DND-41 (cell line): ENCODE measurements around the gene RBBP6.
"Not testable (repeated sequence)": the region's sequence is repeated elsewhere in the genome, so short reads cannot be mapped to it uniquely, and the experiment has no call there.

Experiments used
- ATAC-seq: fragments of 200-7000 bp; cut with Tn5 transposase; 3 replicates; pipeline ENCODE4 v1.9.1; 2021; ENCODE audit warnings: low read depth; ENCODE audit not compliant: insufficient read depth
- DNase-seq: peaks from one replicate; pipeline ENCODE4 v3.0.0-alpha.2; 2020
- H2AFZ ChIP-seq: 2 replicates; pipeline ENCODE4 v1.6.0; 2012; ENCODE audit warnings: low read depth, low read length
- H3K27ac ChIP-seq: 2 replicates; pipeline ENCODE4 v1.5.1; 2012; ENCODE audit warnings: low read length, inconsistent platforms
- H3K27me3 ChIP-seq: fragments of 200-600 bp; sonication (generic); 2 replicates; pipeline ENCODE4 v1.6.0; 2012; ENCODE audit warnings: low read length, mild to moderate bottlenecking, inconsistent platforms; ENCODE audit not compliant: insufficient read depth, poor library complexity
- H3K36me3 ChIP-seq: 2 replicates; pipeline ENCODE4 v1.5.1; 2012; ENCODE audit warnings: low read length, inconsistent platforms; ENCODE audit not compliant: insufficient read depth
- H3K4me1 ChIP-seq: 2 replicates; pipeline ENCODE4 v1.5.1; 2012; ENCODE audit warnings: mild to moderate bottlenecking, low read length; ENCODE audit not compliant: insufficient read depth
- H3K4me2 ChIP-seq: 2 replicates; pipeline ENCODE4 v1.6.0; 2012; ENCODE audit warnings: mild to moderate bottlenecking, moderate library complexity, low read length, inconsistent platforms; ENCODE audit not compliant: insufficient read depth
- H3K4me3 ChIP-seq, 2 experiments: fragments of 200-600 bp in 1 of 2; shearing (Covaris generic) in 1 of 2; 2 replicates each; pipeline ENCODE4 v1.5.1; 2012 to 2016; ENCODE audit warnings: inconsistent platforms in 2 of 2, low read length in 2 of 2, mild to moderate bottlenecking in 2 of 2, low read depth in 1 of 2, moderate library complexity in 1 of 2
- H3K79me2 ChIP-seq: 2 replicates; pipeline ENCODE4 v1.6.0; 2012; ENCODE audit warnings: low read length, inconsistent platforms; ENCODE audit not compliant: insufficient read depth
- H3K9ac ChIP-seq: 2 replicates; pipeline ENCODE4 v1.6.0; 2012; ENCODE audit warnings: low read depth, mild to moderate bottlenecking, inconsistent platforms, low read length, moderate library complexity
- H3K9me3 ChIP-seq: 2 replicates; pipeline ENCODE4 v1.5.1; 2012; ENCODE audit warnings: low read length, moderate library complexity, mild to moderate bottlenecking, inconsistent platforms; ENCODE audit not compliant: insufficient read depth, severe bottlenecking
- H4K20me1 ChIP-seq: 2 replicates; pipeline ENCODE4 v1.6.0; 2012; ENCODE audit warnings: low read length; ENCODE audit not compliant: insufficient read depth
- EZH2 ChIP-seq: IDR thresholded peaks from 3 replicates; pipeline ENCODE4 v1.6.1; 2012; ENCODE audit warnings: borderline replicate concordance, low read depth, mild to moderate bottlenecking, moderate library complexity, low read length, inconsistent platforms; ENCODE audit not compliant: severe bottlenecking
- TF ChIP-seq, protein P1 (sequence below): IDR thresholded peaks from 2 replicates; pipeline ENCODE4 v1.5.1; 2012; ENCODE audit warnings: borderline replicate concordance, low read length, moderate library complexity, mild to moderate bottlenecking; ENCODE audit not compliant: poor library complexity, severe bottlenecking; ENCODE audit errors: extremely low read depth

The RBBP6 gene

GRCh38 chr16:24493821-24494220 lies 45.5 kb upstream of the RBBP6 start:
- Histone ChIP-seq H3K27ac (no peak overlapping the region), H4K20me1 (no peaks in the 10 kb centered on the region; the same call in 1 of the 2 replicates), H3K27me3 (no peaks in the 10 kb centered on the region), H3K36me3 (no peaks in the 10 kb centered on the region), H3K4me1 (no peaks in the 10 kb centered on the region), H3K4me3 (no peak overlapping the region), H2AFZ (no peak overlapping the region), H3K79me2 (no peaks in the 10 kb centered on the region), H3K4me2 (no peak overlapping the region), H3K9ac (no peak overlapping the region), H3K9me3 (no peaks in the 10 kb centered on the region)
- ATAC-seq (no peak), DNase-seq (no peak)
- TF ChIP-seq, protein P1, sequence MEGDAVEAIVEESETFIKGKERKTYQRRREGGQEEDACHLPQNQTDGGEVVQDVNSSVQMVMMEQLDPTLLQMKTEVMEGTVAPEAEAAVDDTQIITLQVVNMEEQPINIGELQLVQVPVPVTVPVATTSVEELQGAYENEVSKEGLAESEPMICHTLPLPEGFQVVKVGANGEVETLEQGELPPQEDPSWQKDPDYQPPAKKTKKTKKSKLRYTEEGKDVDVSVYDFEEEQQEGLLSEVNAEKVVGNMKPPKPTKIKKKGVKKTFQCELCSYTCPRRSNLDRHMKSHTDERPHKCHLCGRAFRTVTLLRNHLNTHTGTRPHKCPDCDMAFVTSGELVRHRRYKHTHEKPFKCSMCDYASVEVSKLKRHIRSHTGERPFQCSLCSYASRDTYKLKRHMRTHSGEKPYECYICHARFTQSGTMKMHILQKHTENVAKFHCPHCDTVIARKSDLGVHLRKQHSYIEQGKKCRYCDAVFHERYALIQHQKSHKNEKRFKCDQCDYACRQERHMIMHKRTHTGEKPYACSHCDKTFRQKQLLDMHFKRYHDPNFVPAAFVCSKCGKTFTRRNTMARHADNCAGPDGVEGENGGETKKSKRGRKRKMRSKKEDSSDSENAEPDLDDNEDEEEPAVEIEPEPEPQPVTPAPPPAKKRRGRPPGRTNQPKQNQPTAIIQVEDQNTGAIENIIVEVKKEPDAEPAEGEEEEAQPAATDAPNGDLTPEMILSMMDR: no peak
- TF ChIP-seq EZH2: no peak

DNA sequence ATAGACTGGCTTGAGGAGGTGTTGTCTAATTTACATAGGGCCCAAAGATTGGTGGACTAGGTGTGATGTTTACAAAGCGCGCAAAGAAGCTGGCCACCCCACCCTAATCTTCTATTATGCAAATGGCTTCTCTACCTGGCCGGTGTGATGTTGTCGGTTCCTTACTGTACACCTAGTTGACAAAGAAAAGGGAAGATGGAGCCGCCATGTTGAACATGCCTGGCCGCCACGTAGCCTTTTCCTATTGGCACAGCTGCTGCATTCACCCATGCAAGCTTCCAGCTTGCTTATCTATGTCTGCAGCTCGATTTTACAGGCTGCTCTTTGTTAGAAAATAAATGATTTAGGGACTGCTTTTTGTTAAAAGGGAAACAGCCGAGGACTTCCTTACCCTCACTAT lies 44.2 kb upstream of the RBBP6 start:
- H3K4me3 ChIP-seq, H3K36me3 ChIP-seq, H3K9ac ChIP-seq, H3K4me1 ChIP-seq, H2AFZ ChIP-seq, H3K4me2 ChIP-seq, H4K20me1 ChIP-seq, H3K27me3 ChIP-seq, H3K9me3 ChIP-seq, DNase-seq, H3K79me2 ChIP-seq, ATAC-seq, H3K27ac ChIP-seq: not testable (repeated sequence)

DNA sequence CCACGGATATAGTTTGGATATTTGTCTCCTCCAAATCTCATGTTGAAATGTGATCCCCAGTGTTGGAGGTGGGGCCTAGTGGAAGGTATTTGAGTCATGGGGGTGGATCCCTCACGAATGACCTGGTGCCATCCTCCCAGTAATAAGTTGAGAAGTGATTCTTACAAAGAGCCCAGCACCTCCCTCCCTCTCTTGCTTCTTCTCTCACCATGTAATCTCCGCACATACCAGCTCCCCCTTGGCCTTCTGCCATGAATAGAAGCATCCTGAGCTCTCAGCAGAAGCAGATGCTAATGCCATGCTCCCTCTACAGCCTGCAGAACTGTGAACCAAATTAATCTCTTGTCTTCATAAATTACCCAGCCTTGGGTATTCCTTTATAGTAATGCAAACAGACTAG lies 41.9 kb upstream of the RBBP6 start:
- H3K4me3 ChIP-seq: no peak overlapping the region
- H3K9me3 ChIP-seq: no peaks in the 10 kb centered on the region
- no peaks in the 10 kb centered on the region for H3K4me1 ChIP-seq
- H3K79me2 ChIP-seq: no peaks in the 10 kb centered on the region
- H3K36me3 ChIP-seq: no peaks in the 10 kb centered on the region
- no peak overlapping the region for H3K9ac ChIP-seq
- H3K27ac ChIP-seq: no peak overlapping the region
- no peaks in the 10 kb centered on the region for H3K27me3 ChIP-seq
- ATAC-seq: no peak
- no peak overlapping the region for H2AFZ ChIP-seq
- TF ChIP-seq, protein P1: no peak
- TF ChIP-seq EZH2: no peak
- no peak for DNase-seq
- no peak overlapping the region for H3K4me2 ChIP-seq
- H4K20me1 ChIP-seq: no peaks in the 10 kb centered on the region; the same call in 1 of the 2 replicates

DNA sequence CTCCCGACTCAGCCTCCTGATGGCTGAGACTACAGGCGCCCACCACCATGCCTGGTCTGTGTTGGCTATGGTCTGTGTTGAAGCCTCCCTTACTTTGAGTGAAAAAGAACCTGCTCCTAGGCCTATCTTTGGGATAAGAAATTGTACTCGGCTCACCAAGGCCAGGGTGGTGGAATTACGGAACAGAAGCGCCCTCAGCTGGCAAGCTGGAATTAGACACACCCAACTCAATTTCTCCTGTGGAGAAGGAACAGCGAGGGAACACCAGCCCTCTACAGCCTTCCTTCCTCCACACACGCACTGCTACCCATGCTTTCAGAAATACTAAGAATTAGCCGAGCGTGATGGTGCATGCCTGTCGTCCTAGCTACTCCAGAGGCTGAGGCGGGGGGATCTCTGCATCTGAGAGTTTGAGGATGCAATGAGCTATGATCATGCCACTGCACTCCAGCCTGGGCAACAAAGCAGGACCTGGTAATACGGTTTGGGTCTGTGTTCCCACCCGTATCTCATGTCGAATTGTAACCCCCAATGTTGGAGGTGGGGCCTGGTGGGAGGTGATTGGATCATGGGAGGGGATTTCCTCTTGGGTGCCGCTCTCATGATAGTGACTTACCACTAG lies 40.1 kb upstream of the RBBP6 start:
- H3K4me1 ChIP-seq: no peaks in the 10 kb centered on the region
- no peaks in the 10 kb centered on the region for H3K27me3 ChIP-seq
- ATAC-seq (no peak), DNase-seq (peak; percentile 21)
- no peak overlapping the region for H3K9ac ChIP-seq
- H3K4me2 ChIP-seq: no peak overlapping the region
- no peak overlapping the region for H3K4me3 ChIP-seq
- H4K20me1 ChIP-seq: no peaks in the 10 kb centered on the region; the same call in 1 of the 2 replicates
- no peaks in the 10 kb centered on the region for H3K36me3 ChIP-seq
- no peaks in the 10 kb centered on the region for H3K79me2 ChIP-seq
- TF ChIP-seq, protein P1: peak; percentile 63
- no peak for TF ChIP-seq EZH2
- H3K27ac ChIP-seq: no peak overlapping the region
- H3K9me3 ChIP-seq: no peaks in the 10 kb centered on the region
- H2AFZ ChIP-seq: no peak overlapping the region
